Prostate gland (tissue), 2 donors: ENCODE data around the gene ADGRG3.
A peak's percentile ranks its signal among the peaks of the same experiment; 100 is the strongest.

Experiments
- POLR2A ChIP-seq: fragments of 450-650 bp; IDR thresholded peaks from one replicate; pipeline ENCODE4 v1.6.1; 2016; ENCODE audit warnings: antibody characterized with exemption, mild to moderate bottlenecking
- POLR2AphosphoS5 ChIP-seq: sonication (generic); formaldehyde crosslinking; IDR thresholded peaks from one replicate; pipeline ENCODE4 v1.6.1; 2017; ENCODE audit warnings: antibody characterized with exemption
- TF ChIP-seq, protein P1 (sequence below), 4 experiments: fragments of 200-600 bp in 2 of 4; fragments of 450-650 bp in 2 of 4; sonication (generic) in 2 of 4; IDR thresholded peaks; 1 replicate in 3 of 4; 2 replicates in 1 of 4; pipeline ENCODE4 v1.5.1; 2016 to 2019; ENCODE audit warnings: antibody characterized with exemption in 4 of 4, mild to moderate bottlenecking in 2 of 4, moderate library complexity in 2 of 4

DNA sequence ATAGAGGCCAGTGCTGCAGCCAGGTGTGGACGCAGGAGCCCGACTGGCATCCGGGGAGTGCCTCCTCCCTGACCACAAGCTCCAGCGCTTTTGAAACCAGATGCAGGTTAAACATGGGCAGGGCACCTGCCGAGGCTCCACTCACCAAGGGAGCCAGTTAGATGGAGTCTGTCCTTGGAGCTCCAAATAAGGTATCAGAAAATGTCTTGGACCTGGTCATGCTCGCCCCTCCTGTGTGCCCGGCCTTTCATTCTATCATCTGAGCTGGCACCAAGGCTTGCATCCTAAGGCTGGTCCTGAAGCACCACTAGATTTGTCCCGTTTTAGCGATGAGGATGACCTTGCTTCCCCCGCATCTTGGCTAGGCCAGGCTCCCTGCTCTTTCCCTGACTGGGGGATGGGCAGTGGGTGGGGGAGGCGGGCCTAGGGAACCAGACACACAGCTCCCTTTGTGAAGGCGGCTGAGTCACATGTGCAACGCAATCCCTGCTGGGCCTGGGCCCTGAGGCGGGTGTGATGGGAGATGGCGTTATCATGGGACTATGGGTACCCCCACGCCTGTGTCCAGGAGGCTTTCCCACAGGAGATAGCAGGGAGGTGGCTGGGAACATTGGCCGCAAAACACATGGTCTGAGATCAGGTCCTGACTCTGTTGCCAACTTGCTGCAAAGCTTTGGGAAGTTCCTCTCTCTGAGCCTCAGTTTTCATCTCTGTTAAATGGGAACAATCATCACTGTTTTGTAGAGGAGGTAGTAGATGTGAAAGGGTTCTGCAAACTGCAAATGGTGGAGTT, 44.7 kb upstream of the ADGRG3 start:
- TF ChIP-seq, protein P1, sequence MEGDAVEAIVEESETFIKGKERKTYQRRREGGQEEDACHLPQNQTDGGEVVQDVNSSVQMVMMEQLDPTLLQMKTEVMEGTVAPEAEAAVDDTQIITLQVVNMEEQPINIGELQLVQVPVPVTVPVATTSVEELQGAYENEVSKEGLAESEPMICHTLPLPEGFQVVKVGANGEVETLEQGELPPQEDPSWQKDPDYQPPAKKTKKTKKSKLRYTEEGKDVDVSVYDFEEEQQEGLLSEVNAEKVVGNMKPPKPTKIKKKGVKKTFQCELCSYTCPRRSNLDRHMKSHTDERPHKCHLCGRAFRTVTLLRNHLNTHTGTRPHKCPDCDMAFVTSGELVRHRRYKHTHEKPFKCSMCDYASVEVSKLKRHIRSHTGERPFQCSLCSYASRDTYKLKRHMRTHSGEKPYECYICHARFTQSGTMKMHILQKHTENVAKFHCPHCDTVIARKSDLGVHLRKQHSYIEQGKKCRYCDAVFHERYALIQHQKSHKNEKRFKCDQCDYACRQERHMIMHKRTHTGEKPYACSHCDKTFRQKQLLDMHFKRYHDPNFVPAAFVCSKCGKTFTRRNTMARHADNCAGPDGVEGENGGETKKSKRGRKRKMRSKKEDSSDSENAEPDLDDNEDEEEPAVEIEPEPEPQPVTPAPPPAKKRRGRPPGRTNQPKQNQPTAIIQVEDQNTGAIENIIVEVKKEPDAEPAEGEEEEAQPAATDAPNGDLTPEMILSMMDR (IDR thresholded peaks at IDR 0.05), result no peak
- peak; percentile 38 for TF ChIP-seq POLR2A
- no peak for TF ChIP-seq POLR2AphosphoS5
